GM12873 (cell line): Measurements from ENCODE around the gene SLC35E4.

Experiments used
- TF ChIP-seq, protein P1 (sequence below): IDR thresholded peaks from 2 replicates; pipeline ENCODE4 v1.5.1; 2012; ENCODE audit warnings: low read depth, mild to moderate bottlenecking, moderate library complexity, low read length, control low read depth; ENCODE audit not compliant: insufficient read depth; ENCODE audit errors: missing control alignments

SLC35E4 gene

GRCh38 chr22:30671071-30671470 is 35.5 kb downstream of the SLC35E4 start:
- TF ChIP-seq, protein P1, sequence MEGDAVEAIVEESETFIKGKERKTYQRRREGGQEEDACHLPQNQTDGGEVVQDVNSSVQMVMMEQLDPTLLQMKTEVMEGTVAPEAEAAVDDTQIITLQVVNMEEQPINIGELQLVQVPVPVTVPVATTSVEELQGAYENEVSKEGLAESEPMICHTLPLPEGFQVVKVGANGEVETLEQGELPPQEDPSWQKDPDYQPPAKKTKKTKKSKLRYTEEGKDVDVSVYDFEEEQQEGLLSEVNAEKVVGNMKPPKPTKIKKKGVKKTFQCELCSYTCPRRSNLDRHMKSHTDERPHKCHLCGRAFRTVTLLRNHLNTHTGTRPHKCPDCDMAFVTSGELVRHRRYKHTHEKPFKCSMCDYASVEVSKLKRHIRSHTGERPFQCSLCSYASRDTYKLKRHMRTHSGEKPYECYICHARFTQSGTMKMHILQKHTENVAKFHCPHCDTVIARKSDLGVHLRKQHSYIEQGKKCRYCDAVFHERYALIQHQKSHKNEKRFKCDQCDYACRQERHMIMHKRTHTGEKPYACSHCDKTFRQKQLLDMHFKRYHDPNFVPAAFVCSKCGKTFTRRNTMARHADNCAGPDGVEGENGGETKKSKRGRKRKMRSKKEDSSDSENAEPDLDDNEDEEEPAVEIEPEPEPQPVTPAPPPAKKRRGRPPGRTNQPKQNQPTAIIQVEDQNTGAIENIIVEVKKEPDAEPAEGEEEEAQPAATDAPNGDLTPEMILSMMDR = no peak

DNA sequence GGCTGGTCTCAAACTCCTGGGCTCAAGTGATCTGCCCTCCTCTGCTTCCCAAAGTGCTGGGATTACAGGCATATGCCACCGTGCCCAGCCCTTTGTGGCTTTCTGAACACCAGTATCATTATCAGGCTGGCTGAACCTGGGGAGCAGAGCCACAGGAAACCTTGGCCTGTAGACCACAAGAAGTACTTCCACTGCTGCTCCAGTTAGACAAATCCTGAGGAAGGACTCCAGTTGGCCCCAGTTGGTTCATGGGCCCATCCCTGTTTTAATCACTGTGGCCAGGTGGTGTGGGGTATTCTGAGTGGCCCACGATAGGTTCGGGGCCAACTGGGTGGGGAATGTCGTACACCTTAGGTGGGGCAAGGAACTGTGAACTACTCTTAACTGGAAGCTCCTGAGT is 37.6 kb downstream of the SLC35E4 start:
- TF ChIP-seq, protein P1 = no peak

DNA sequence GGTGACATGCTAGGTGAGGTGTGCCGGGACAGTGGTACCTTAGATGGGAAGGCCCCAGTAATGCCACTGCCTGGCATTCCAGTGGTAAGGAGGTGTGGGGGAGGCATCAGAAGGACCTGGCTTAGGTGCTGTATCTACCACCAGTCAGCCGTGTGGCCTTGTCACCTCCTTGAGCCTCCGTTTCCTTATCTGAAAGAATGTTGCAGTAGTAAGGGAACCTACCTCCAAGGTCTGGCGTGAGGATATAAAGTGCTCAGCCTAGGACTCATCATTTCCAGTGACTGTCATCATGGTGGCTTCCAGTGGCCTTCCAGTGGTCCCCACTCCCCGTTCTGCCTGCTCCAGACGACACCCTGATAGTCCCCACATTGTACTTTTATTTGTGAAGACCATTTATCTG is 38.9 kb downstream of the SLC35E4 start:
- TF ChIP-seq, protein P1 = no peak

DNA sequence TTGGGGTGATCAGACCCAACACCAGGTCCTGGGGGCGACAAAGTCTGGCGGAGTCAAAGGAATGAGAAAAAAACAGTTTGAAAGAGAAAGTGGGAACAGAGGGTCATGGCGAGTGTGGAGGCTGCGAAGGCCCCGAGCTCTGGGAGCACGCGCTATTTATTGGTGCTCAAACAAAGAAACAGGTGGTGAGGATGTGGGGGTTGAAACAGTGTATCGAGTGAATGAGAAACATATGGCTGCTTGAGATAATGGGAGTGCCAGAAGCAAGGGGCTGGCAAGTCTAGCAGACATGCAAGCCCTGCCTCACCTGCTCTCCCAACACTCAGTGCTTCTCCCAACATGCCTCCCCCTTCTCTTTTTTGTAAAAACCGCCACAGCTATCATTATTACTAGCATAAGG is 39.9 kb downstream of the SLC35E4 start:
- TF ChIP-seq, protein P1 = no peak

DNA sequence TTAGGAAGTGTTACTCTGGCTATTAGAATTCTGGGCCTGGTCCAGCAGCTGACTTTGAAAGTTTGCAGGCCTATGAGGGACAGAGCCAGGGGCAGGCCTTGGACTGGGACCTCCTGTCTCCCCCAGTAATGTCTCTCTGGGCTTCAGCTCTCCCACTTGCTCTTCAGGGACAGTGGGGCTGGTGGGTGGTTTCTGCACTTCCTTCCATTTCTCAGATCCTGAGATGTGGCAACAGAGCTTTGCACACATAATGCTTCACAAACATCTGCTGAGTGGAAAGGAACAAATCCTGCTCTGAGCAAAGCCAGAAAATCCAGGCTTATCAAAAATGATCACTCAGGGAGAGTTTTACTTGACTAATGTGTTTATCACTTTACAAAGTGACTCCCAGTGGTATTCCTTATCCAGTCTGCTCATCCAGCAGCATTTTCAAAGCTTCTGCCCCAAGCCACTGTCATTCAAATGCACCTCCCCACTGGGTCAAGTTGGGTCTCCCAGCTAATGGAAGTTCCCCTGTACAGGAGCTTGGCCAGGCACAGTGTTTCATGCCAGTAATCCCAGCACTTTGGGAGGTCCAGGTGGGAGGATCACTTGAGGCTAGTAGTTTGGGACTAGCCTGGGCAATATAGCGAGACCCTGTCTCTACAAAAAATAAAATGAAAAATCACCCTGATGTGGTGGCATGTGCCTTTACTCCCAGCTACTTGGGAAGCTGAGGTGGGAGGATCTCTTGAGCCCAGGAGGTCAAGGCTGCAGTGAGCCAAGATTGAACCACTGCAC is 45.6 kb downstream of the SLC35E4 start:
- TF ChIP-seq, protein P1 = no peak

GRCh38 chr22:30681831-30682230 is 46.2 kb downstream of the SLC35E4 start:
- TF ChIP-seq, protein P1 = no peak

DNA sequence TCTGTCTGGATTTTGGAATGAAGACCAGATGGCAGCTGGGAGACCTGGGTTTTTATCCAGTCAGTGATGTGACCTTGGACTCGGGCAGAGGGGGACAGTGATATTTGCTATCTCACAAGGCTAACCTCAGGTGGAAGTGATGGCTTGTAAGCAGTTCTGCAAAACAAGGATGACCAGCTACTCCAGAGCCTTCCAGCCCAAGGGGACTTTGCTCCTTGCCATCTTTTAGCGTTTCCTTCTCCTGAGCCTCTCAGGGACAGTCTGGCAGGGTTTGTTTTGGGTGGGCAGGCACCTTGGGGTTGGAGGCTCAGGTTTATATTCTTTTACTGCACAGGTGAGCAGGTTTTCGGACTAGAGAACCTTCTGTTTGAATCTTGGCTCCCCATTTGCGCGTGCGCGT is 49.6 kb downstream of the SLC35E4 start:
- TF ChIP-seq, protein P1 = no peak
